ENCODE data around the gene UBE2M. TPM values are rescaled to one million over a fixed set of nuclear protein-coding genes. Genes with fewer than 3 reads are reported as not detected.
A peak's percentile ranks its signal among the peaks of the same experiment; 100 is the strongest.

UBE2M gene
- total RNA-seq, 1 experiment from 2014 or later = 133 TPM

DNA sequence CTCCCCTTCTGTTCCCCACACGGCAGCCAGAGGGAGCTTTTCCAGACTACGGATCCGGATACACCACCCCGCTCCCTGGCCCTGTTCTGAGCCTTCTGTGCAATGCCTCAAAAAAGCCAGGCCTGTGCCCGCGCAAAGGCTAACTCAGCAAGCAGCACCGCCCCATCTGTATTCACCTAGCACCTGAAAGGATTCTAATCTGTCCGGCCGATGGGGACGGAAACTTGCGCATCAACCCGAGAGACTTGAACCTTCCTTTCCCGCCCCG is 39.4 kb downstream of the UBE2M start:
- peak; percentile 84 for DNase-seq
- Mint-ChIP-seq H3K9me3 (ENCODE audit: unreplicated experiment) (no peaks in the 10 kb centered on the region), H3K4me3 (ENCODE audit: unreplicated experiment) (peak overlapping the region; percentile 85), H3K27me3 (ENCODE audit: insufficient read depth, unreplicated experiment) (no peaks in the 10 kb centered on the region), H3K4me1 (ENCODE audit: low read depth, unreplicated experiment) (peaks cover 20% of the 10 kb centered on the region), H3K36me3 (ENCODE audit: insufficient read depth, unreplicated experiment) (peaks cover 40% of the 10 kb centered on the region), H3K27ac (ENCODE audit: unreplicated experiment) (peak overlapping the region; percentile 85)
- ChIA-PET CTCF (interaction anchor here (0.9 to 2.2 kb wide), 11 partner anchors 14 to 156 kb away, joined by 3 to 22 read pairs (median 4); partner anchors contain the start of genes CHMP2A, TRIM28, ZNF324B and ZNF497), POLR2A (interaction anchor here (0.6 to 2.2 kb wide), 3 partner anchors 25 to 279 kb away, joined by 3 to 37 read pairs (median 4); partner anchors contain the start of gene TRIM28)
- TF ChIP-seq CTCF (IDR thresholded peaks at IDR 0.05; ENCODE audit: insufficient read depth in 1 of 2, low read depth in 1 of 2, low read length in 1 of 2, severe bottlenecking in 1 of 2, unreplicated experiment in 1 of 2) = peak; percentile 46 to 83
- peaks cover 3% of the 10 kb centered on the region; the same call in 1 of the 2 replicates for H3K36me3 ChIP-seq (ENCODE audit: control insufficient read depth, insufficient read depth, low read length)
- intact Hi-C loops (cut with micrococcal nuclease; ENCODE audit: unreplicated experiment) = loop anchor here (1.0 to 2.0 kb wide), 8 partner anchors 19 to 190 kb away; partner anchors contain the start of genes RPS5, TRIM28, UBE2M and ZNF324
- H3K27me3 ChIP-seq (replicated peaks; ENCODE audit: control insufficient read depth, insufficient read depth, low read length) = no peaks in the 10 kb centered on the region
- H3K4me1 ChIP-seq = peaks cover 13% of the 10 kb centered on the region
- no peaks in the 10 kb centered on the region for H3K9me3 ChIP-seq
- no TSS peak for BruUV-seq (replicated peaks)
- peak overlapping the region; percentile 55 for H3K4me3 ChIP-seq (ENCODE audit: low read depth, low read length)

DNA sequence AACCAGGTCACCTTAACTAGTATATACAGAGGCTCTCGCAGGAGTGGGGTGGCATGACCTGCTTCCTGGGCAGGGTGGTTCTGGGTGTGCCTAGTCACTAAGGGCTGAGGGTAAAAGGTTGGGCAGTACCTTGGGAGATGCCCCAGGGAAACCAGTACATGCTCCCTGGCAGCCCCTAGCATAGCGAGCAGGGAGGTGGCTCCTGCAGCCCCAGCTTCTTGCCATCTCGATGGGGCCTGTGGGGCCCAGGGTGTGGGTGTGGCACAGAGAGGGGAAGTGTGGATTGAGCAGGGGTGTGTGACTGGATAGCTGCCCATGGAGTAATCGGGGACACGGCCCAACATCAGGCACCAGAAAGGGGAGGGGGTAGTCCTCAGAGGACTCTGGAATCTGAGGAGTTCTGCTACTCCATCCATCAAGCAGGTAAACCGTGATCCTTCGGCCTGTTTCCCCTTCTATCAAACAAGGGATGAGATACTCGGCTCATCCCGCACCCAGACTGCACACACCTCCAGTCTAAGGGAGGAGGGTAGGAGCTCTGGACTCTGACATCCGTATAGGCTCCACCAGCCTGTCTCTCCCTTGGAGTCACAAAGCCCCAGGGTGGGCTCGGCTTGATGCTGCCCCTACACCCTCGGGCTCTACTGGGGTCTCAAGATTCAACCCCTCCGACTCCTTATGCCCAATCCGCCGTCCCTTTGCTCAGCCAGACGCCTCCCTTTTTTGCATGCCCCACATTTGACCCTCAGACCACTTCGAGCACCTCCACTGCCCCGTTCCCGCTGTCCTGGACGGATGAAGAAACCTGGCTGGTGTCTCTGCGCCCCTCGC is 39.9 kb downstream of the UBE2M start:
- ChIA-PET CTCF (interaction anchor here (0.9 to 2.2 kb wide), 10 partner anchors 14 to 156 kb away, joined by 3 to 22 read pairs (median 4); partner anchors contain the start of genes CHMP2A, TRIM28, ZNF324B and ZNF497), POLR2A (interaction anchor here (0.6 to 2.2 kb wide), 2 partner anchors 25 to 279 kb away, joined by 4 to 37 read pairs; partner anchors contain the start of gene TRIM28)
- Mint-ChIP-seq H3K36me3 (ENCODE audit: insufficient read depth, unreplicated experiment) (peaks cover 44% of the 10 kb centered on the region), H3K9me3 (ENCODE audit: unreplicated experiment) (no peaks in the 10 kb centered on the region), H3K27ac (ENCODE audit: unreplicated experiment) (peak overlapping the region; percentile 85), H3K27me3 (ENCODE audit: insufficient read depth, unreplicated experiment) (no peaks in the 10 kb centered on the region), H3K4me3 (ENCODE audit: unreplicated experiment) (peak overlapping the region; percentile 85), H3K4me1 (ENCODE audit: low read depth, unreplicated experiment) (peaks cover 20% of the 10 kb centered on the region)
- H3K9me3 ChIP-seq = no peaks in the 10 kb centered on the region
- peaks cover 3% of the 10 kb centered on the region; the same call in 1 of the 2 replicates for H3K36me3 ChIP-seq (ENCODE audit: control insufficient read depth, insufficient read depth, low read length)
- TF ChIP-seq CTCF (IDR thresholded peaks at IDR 0.05; ENCODE audit: insufficient read depth in 1 of 2, low read depth in 1 of 2, low read length in 1 of 2, severe bottlenecking in 1 of 2, unreplicated experiment in 1 of 2) = no peak
- H3K4me1 ChIP-seq = peaks cover 13% of the 10 kb centered on the region
- no peaks in the 10 kb centered on the region for H3K27me3 ChIP-seq (replicated peaks; ENCODE audit: control insufficient read depth, insufficient read depth, low read length)
- intact Hi-C loops (cut with micrococcal nuclease; ENCODE audit: unreplicated experiment) = loop anchor here (1.0 to 2.0 kb wide), 8 partner anchors 19 to 190 kb away; partner anchors contain the start of genes RPS5, TRIM28, UBE2M and ZNF324
- BruUV-seq (replicated peaks) = no TSS peak
- peak overlapping the region; percentile 55 for H3K4me3 ChIP-seq (ENCODE audit: low read depth, low read length)
- no peak for DNase-seq

- intact Hi-C loops (cut with micrococcal nuclease; ENCODE audit: unreplicated experiment) = no loop called here
- no peak overlapping the region for H3K27ac Mint-ChIP-seq (ENCODE audit: unreplicated experiment)
These were observed 41.2 kb downstream of the UBE2M start for GRCh38 chr19:58516964-58517833.

More at GRCh38 chr19:58516964-58517833, 41.2 kb downstream of the UBE2M start:
- Histone ChIP-seq H3K4me3 (ENCODE audit: low read depth, low read length) (no peak overlapping the region), H3K4me1 (peaks cover 13% of the 10 kb centered on the region), H3K27me3 (replicated peaks; ENCODE audit: control insufficient read depth, insufficient read depth, low read length) (no peaks in the 10 kb centered on the region), H3K36me3 (ENCODE audit: control insufficient read depth, insufficient read depth, low read length) (peaks cover 3% of the 10 kb centered on the region; the same call in 1 of the 2 replicates), H3K9me3 (no peaks in the 10 kb centered on the region)
- CTCF ChIA-PET = no interaction called here
- Mint-ChIP-seq H3K9me3 (ENCODE audit: unreplicated experiment) (no peaks in the 10 kb centered on the region), H3K4me3 (ENCODE audit: unreplicated experiment) (no peak overlapping the region), H3K4me1 (ENCODE audit: low read depth, unreplicated experiment) (peaks cover 23% of the 10 kb centered on the region), H3K27me3 (ENCODE audit: insufficient read depth, unreplicated experiment) (no peaks in the 10 kb centered on the region), H3K36me3 (ENCODE audit: insufficient read depth, unreplicated experiment) (peaks cover 52% of the 10 kb centered on the region)
- DNase-seq = no peak
- no TSS peak for BruUV-seq (replicated peaks)
- TF ChIP-seq CTCF (IDR thresholded peaks at IDR 0.05; ENCODE audit: insufficient read depth in 1 of 2, low read depth in 1 of 2, low read length in 1 of 2, severe bottlenecking in 1 of 2, unreplicated experiment in 1 of 2) = no peak
- POLR2A ChIA-PET = no interaction called here

Data from Caco-2 (cell line).